Stimulated activated CD8-positive, alpha-beta memory T cell treated with anti-CD3 and anti-CD28 coated beads, Interleukin-4, amount 100 ng/mL, for 4 hours (primary cell): ENCODE data around the gene MAPK8.

Source experiments
- DNase-seq, 2 donors: peaks; one replicate each; pipeline ENCODE4 v3.0.0-alpha.2; 2020; ENCODE audit warnings: low read depth in 2 of 2, low spot score in 1 of 2

The MAPK8 gene

GRCh38 chr10:48381971-48382370 is 75.5 kb downstream of the MAPK8 start:
- DNase-seq, result no peak

GRCh38 chr10:48382982-48383381 is 76.5 kb downstream of the MAPK8 start:
- DNase-seq, result no peak

- no peak for DNase-seq
Measured at GRCh38 chr10:48383393-48383792, 76.9 kb downstream of the MAPK8 start.

- no peak for DNase-seq
Measured at GRCh38 chr10:48384699-48384982, 78.2 kb downstream of the MAPK8 start.

GRCh38 chr10:48389272-48389671 is 82.8 kb downstream of the MAPK8 start:
- DNase-seq, result no peak

DNA sequence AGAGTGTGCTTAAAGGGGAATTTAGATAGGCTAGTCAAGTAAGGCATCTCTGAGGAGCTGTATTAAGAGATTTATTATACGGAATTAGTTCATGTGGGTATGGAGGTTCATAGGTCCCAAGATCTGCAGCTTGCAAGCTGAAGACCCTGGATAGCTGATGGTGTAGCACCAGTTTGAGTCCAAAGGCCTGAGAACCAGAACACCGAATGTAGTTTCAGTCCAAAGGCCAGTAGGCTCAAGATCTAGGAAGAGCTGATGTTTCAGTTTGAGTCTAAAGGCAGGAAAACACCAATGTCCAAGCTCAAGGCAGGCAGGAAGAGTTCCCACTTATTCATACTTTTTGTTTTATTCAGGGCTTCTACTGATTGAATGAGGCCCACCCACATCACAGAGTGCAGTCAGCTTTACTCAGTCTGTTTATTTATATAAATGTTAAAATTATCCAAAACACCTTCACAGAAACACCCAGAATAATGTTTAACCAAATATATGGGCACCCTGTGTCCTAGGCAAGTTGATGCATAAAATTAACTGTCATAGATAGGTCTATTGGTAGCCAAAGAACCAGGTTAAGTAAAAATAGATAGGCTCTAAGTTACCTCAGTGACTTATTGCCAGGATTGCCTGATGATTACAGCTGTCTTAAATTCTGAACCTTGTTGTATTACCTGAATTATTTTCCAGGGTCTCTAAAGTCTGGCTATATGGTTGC is 83.5 kb downstream of the MAPK8 start:
- no peak for DNase-seq

DNA sequence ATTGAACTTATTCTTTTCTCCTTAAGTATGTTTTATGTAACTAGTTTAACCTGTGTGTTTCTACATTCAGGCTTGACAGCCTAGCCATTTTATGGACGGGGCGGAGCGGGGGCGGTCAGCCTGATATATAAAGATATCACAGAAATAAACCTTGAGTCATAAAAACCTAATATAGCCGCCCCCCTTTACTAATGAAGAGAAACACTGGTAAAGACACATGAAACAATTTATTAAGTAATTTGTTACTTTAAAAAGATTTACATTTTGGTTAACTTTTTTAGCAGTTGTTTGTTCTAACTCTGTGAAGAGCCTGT is 84.0 kb downstream of the MAPK8 start:
- no peak for DNase-seq

DNA sequence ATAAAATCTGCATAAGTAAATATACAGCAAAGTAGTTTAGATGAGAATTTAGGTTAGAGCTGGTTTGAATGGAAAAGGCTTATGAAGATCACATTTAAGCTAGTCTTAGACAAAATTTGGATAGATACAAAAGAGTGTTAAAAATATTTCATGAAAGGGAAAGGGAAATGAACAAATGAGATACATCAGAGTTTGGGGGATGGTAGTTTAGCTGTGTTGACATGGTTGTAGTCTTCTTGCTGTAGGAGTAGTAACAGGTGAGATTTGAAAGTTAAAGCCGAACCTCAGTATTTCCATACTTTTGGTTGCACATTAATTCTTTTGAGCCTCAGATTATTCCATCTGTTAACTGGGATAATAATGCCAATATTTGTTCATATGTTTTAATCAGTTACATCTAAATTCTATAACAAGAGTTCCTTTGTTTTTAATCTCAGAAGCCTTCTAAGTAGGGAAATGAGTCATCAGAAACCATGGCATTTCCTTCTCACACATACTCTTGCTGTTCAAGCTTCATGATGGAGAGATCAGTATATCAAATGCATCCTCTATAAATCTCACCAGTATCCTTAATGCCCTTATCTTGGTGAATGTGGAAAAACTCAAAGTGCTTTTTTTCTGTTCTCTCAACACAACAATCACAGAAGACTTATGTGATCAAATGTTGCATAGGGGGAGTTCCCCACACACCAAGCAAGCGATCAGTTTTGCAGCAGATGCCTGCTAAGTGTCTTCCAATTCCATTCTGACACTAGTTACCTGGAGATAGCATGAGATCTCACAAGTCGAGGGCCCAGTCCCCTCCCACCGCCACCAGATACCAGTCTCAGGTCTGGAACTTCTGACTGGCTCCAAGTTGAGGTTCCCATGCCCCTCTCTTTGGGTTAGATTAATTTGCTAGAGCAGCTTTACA is 84.7 kb downstream of the MAPK8 start:
- DNase-seq, result no peak

DNA sequence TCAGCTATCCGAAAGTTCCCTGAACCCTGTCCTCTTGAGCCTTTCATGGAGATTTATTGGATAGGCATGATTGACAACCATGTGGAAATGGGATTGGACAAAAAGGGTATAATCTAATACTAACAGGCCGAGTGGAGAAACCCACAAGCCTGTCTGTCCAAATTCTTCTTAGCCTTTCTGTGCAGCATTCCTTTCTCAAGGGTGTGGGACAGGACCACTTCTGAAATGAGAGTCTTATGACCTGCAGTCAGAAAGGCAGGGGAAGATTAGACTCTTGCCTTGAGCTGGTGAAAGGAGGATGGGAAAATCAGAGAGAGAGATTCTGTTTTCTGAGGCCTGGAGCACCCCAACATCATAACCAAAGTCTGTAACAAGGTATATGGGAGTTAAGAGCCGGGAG is 85.5 kb downstream of the MAPK8 start:
- DNase-seq, result no peak

DNA sequence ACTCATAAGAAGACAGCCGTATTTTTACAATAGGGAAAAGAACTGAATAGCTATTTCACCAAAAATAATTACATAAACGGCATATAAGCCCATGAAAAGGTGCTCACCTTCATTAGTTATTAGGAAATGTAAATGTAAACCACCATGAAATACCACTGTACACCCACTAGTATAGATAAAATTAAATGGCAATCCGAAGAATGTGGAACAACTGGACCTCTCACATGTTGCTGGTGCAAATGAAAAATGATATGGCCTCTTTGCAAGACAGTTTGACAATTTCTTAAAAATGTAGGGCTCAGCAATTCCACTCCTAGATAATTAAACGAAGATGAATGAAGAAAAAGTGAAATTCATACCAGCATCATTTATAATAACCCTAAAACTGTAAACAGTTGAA is 91.8 kb downstream of the MAPK8 start:
- DNase-seq, result no peak

DNA sequence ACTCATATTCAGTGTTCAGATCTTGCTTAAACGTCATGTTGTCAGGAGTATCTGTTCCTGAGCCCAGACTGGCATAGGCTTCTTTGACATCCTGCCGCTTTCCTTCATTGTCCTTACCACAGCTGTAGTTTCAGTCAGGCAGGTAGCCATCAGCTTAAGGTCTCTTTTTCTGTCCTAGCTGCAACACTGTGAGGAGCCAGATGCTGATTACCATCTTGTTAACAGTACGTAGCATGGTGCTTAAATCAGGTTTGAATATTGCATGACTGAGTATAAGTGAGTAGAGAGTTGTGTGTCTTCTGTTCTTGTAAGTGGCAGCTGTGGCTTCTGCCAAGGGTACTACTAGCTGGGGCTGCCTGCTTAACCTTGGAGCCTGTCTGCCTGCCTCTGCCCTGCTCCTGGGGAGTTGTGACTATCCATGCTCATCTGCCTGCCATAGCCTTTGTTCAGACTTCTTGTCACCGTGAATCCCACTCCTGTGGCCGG is 92.6 kb downstream of the MAPK8 start:
- no peak for DNase-seq

GRCh38 chr10:48399551-48399950 is 93.1 kb downstream of the MAPK8 start:
- no peak for DNase-seq

GRCh38 chr10:48400129-48400849 is 93.8 kb downstream of the MAPK8 start:
- no peak for DNase-seq

DNA sequence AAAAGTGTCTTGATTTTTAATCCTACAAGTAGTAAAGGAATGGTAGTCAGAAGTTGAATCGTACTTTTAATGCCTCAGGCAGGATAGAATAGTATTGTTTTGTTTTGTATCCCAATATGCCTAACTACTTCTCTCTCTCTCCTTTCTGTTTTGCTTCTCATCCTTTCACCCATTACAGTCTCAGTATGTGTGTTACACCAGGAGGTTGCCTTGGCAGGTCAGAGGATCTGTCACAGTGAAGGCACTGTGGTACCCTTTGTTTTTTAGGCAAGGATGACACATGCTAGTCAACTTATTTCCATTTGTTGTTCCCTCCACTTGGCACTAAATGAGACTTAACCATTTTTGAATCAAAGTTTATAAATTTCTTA is 94.4 kb downstream of the MAPK8 start:
- DNase-seq, result no peak

DNA sequence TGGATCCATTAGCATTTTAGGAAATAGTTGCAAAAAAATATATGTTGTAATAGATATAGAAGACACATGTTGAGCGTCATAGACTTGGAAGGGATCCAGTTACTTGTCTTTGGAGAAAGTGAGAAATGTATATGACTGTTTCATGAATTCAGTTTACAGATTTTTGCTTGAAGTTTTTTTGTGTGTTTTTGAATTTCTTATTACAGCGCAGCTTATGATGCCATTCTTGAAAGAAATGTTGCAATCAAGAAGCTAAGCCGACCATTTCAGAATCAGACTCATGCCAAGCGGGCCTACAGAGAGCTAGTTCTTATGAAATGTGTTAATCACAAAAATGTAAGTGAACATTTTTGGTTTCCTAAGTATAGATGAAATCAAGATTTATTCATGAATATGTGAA is 98.2 kb downstream of the MAPK8 start:
- DNase-seq, result no peak

DNA sequence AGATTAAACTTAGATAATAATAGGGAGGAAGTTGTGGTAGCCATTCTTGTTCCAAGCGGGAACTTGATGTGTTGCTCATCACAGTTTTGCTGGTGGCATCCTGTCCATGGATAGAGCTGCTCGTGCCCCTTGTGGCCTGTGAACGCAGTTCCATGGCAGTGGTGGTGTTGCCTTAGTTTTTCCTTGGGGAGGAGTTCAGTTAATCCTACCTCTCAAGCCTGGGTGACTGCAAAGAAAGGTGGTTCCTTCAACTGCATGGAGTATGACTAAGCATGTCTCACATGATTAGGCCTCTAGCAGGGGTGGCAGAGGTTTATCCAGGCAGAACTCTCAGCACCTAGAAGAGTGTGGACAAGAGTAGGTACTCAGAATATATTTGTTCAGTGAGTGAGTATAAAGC is 99.7 kb downstream of the MAPK8 start:
- DNase-seq, result no peak

GRCh38 chr10:48406658-48407057 is 100.2 kb downstream of the MAPK8 start:
- DNase-seq, result no peak

- no peak for DNase-seq
Measured at GRCh38 chr10:48410503-48410902, 104.0 kb downstream of the MAPK8 start.

GRCh38 chr10:48411510-48411909 is 105.0 kb downstream of the MAPK8 start:
- DNase-seq, result no peak

- DNase-seq, result no peak
Measured at GRCh38 chr10:48412081-48412480, 105.6 kb downstream of the MAPK8 start.

- no peak for DNase-seq
Measured at GRCh38 chr10:48412933-48413332, 106.5 kb downstream of the MAPK8 start.

DNA sequence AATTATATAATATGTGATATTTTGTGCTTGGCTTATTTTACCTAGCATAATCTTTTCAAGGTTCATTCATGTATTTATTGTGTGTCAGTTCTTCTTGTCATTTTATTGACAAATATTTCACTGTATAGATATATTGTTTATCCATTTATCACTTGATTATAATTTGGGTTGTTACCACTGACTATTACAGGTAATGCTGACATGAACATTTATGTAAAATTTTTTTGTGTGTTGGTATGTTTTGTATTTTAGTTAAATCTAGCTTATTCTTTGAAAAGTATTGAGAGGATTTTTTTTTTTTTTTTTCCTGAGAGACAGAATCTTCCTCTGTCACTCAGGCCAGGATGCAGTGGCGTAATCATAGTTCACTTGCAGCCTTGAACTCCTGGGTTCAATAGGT is 107.7 kb downstream of the MAPK8 start:
- no peak for DNase-seq
